Caco-2 (cell line): ENCODE results near the gene SMIM24. TPM values are rescaled to one million over a fixed set of nuclear protein-coding genes. Genes with fewer than 3 reads are reported as not detected.
"Not testable (repeated sequence)": the region's sequence is repeated elsewhere in the genome, so short reads cannot be mapped to it uniquely, and the experiment has no call there.

Experiments used
- BruUV-seq: library from RNA; stranded (reverse); fragments of 400-500 nt; replicated peaks from 2 replicates; lab custom pipeline; 2021; lab: Mats Ljungman, UMichigan
- CTCF ChIA-PET: fragments of 300-600 bp; sonication (Branson Sonifier 250); formaldehyde crosslinking; loops from one replicate; lab custom pipeline; 2022; ENCODE audit warnings: antibody characterized with exemption; lab: Charles Lee
- POLR2A ChIA-PET: fragments of 300-600 bp; sonication (Branson Sonifier 250); formaldehyde crosslinking; loops from one replicate; lab custom pipeline; 2022; ENCODE audit warnings: antibody characterized with exemption; lab: Charles Lee
- DNase-seq, 2 experiments: peaks; one replicate each; pipeline versions ENCODE4 v3.0.0 to v3.0.0-alpha.2; 2020 to 2022
- H3K27me3 ChIP-seq: replicated peaks from 2 replicates; pipeline ENCODE4 v1.6.0; 2011; ENCODE audit warnings: low read length; ENCODE audit not compliant: control insufficient read depth, insufficient read depth
- H3K36me3 ChIP-seq: 2 replicates; pipeline ENCODE4 v1.5.1; 2011; ENCODE audit warnings: low read length; ENCODE audit not compliant: control insufficient read depth, insufficient read depth
- H3K4me1 ChIP-seq: fragments of 250-450 bp; sonication (Bioruptor Pico); 2 replicates; pipeline ENCODE4 v1.5.1; 2020; ENCODE audit warnings: mild to moderate bottlenecking
- H3K4me3 ChIP-seq: 2 replicates; pipeline ENCODE4 v1.5.1; 2011; ENCODE audit warnings: low read depth, mild to moderate bottlenecking, control low read depth, low read length
- H3K9me3 ChIP-seq: fragments of 250-450 bp; sonication (Bioruptor Pico); 2 replicates; pipeline ENCODE4 v1.5.1; 2020; ENCODE audit warnings: mild to moderate bottlenecking, moderate library complexity
- H3K27ac Mint-ChIP-seq: one replicate; pipeline ENCODE4 v1.8.0; 2022; ENCODE audit warnings: mixed read lengths; ENCODE audit not compliant: unreplicated experiment
- H3K27me3 Mint-ChIP-seq: one replicate; pipeline ENCODE4 v1.8.0; 2022; ENCODE audit warnings: mixed read lengths; ENCODE audit not compliant: insufficient read depth, unreplicated experiment
- H3K36me3 Mint-ChIP-seq: one replicate; pipeline ENCODE4 v1.8.0; 2022; ENCODE audit warnings: mild to moderate bottlenecking, mixed read lengths; ENCODE audit not compliant: insufficient read depth, unreplicated experiment
- H3K4me1 Mint-ChIP-seq: one replicate; pipeline ENCODE4 v1.8.0; 2022; ENCODE audit warnings: low read depth, mixed read lengths; ENCODE audit not compliant: unreplicated experiment
- H3K4me3 Mint-ChIP-seq: one replicate; pipeline ENCODE4 v1.8.0; 2022; ENCODE audit warnings: mild to moderate bottlenecking, moderate library complexity, mixed read lengths; ENCODE audit not compliant: unreplicated experiment
- H3K9me3 Mint-ChIP-seq: one replicate; pipeline ENCODE4 v1.8.0; 2022; ENCODE audit warnings: mixed read lengths; ENCODE audit not compliant: unreplicated experiment
- CTCF ChIP-seq, 2 experiments: fragments of 200-600 bp in 1 of 2; IDR thresholded peaks; 1 replicate in 1 of 2; 2 replicates in 1 of 2; pipeline versions ENCODE4 v1.5.1 to v1.8.0; 2011 to 2022; ENCODE audit warnings: antibody characterized with exemption in 1 of 2, control low read depth in 1 of 2, inconsistent platforms in 1 of 2, low read depth in 1 of 2, low read length in 1 of 2, mild to moderate bottlenecking in 1 of 2, moderate library complexity in 1 of 2; ENCODE audit not compliant: insufficient read depth in 1 of 2, severe bottlenecking in 1 of 2, unreplicated experiment in 1 of 2
- intact Hi-C: fragments of 100-400 bp; cut with micrococcal nuclease; formaldehyde crosslinking; loops from one replicate; pipeline ENCODE4 v1.10.0; 2022; ENCODE audit not compliant: unreplicated experiment
- total RNA-seq: library from RNA; stranded (reverse); gene quantifications from 2 replicates; pipeline ENCODE4 v1.2.3, GENCODE V29; 2022

The SMIM24 gene
- total RNA-seq, 1 experiment from 2014 or later: 1.7 TPM

DNA sequence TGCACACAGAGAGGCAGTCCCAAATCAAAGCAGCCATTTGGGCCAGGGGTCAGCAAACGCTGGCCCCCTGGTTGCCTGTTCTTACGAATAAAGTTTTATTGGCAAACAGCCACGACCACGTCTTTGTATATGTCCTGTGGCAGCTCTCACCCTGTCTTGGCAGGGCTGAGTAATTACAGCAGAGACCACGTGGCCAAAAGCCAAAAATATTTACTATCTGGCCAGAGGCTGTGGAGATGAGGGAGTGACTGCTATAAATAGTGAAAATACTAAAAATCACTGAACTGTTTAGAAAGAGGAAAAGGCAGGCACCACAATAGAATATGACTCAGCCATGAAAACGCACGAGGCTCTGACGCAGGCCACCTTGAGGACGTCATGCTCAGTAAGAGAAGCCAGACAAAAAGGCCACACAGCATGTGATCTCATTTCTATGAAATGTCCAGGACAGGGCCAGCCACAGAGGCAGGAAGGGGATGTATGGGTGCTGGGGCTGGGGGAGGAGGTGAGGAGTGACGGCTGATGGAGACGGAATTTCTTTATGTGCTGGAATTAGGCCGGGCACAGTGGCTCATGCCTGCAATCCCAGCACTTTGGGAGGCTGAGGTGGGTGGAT is 29.4 kb downstream of the SMIM24 start:
- no peak overlapping the region for H3K27ac Mint-ChIP-seq

GRCh38 chr19:3448616-3449334 is 31.6 kb downstream of the SMIM24 start:
- CTCF ChIA-PET: interaction anchor here (0.6 kb wide), 1 partner anchor 96 kb away, joined by 3 read pairs; no protein-coding TSS in a partner anchor
- H3K9me3 Mint-ChIP-seq: no peaks in the 10 kb centered on the region

More for the DNA sequence above, 29.4 kb downstream of the SMIM24 start:
- Histone ChIP-seq H3K4me1 (no peaks in the 10 kb centered on the region), H3K4me3 (no peak overlapping the region), H3K9me3 (no peaks in the 10 kb centered on the region), H3K36me3 (no peaks in the 10 kb centered on the region), H3K27me3 (no peaks in the 10 kb centered on the region)
- Mint-ChIP-seq H3K4me1 (no peaks in the 10 kb centered on the region), H3K9me3 (no peaks in the 10 kb centered on the region), H3K27me3 (no peaks in the 10 kb centered on the region), H3K4me3 (no peak overlapping the region), H3K36me3 (peaks cover 6% of the 10 kb centered on the region)
- no peak for DNase-seq
- no TSS peak for BruUV-seq
- intact Hi-C loops: no loop called here
- no peak for TF ChIP-seq CTCF (IDR thresholded peaks at IDR 0.05; ENCODE audit: insufficient read depth in 1 of 2, low read depth in 1 of 2, low read length in 1 of 2, severe bottlenecking in 1 of 2, unreplicated experiment in 1 of 2)
- POLR2A ChIA-PET: interaction anchor here (0.7 kb wide), 1 partner anchor 98 kb away, joined by 3 read pairs; no protein-coding TSS in a partner anchor
- CTCF ChIA-PET: interaction anchor here (0.9 kb wide), 1 partner anchor 9 kb away, joined by 3 read pairs; no protein-coding TSS in a partner anchor

DNA sequence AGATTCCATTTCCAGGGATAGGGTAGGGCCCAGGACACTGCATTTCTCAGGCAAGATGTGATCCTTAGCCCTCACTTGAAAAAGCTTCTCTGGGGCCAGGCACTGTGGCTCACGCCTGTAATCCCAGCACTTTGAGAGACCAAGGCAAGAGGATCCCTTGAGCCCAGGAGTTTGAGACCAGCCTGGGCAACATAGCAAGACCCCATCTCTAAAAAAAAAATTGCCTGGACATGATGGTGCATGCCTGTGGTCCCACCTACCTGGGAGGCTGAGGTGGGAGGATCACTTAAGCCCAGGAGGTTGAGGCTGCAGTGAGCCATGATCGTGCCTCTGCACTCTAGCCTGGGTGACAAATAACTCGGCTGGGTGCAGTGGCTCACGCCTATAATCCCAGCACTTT is 33.7 kb downstream of the SMIM24 start:
- H3K4me3 Mint-ChIP-seq, DNase-seq, H3K9me3 Mint-ChIP-seq, H3K9me3 ChIP-seq, H3K4me1 Mint-ChIP-seq, H3K36me3 Mint-ChIP-seq, H3K27me3 Mint-ChIP-seq, BruUV-seq, H3K36me3 ChIP-seq, intact Hi-C loops, CTCF ChIA-PET, H3K4me1 ChIP-seq, H3K27me3 ChIP-seq, POLR2A ChIA-PET, H3K4me3 ChIP-seq, H3K27ac Mint-ChIP-seq: not testable (repeated sequence)

More at GRCh38 chr19:3448616-3449334, 31.6 kb downstream of the SMIM24 start:
- peaks cover 6% of the 10 kb centered on the region for H3K36me3 Mint-ChIP-seq
- no peak overlapping the region for H3K4me3 ChIP-seq
- no peaks in the 10 kb centered on the region for H3K9me3 ChIP-seq
- POLR2A ChIA-PET: no interaction called here
- H3K4me3 Mint-ChIP-seq: no peak overlapping the region
- H3K36me3 ChIP-seq: no peaks in the 10 kb centered on the region
- no peak for DNase-seq
- no TSS peak for BruUV-seq
- no peak for TF ChIP-seq CTCF (IDR thresholded peaks at IDR 0.05; ENCODE audit: insufficient read depth in 1 of 2, low read depth in 1 of 2, low read length in 1 of 2, severe bottlenecking in 1 of 2, unreplicated experiment in 1 of 2)
- H3K27ac Mint-ChIP-seq: no peak overlapping the region
- intact Hi-C loops: no loop called here
- peaks cover 5% of the 10 kb centered on the region for H3K4me1 Mint-ChIP-seq
- no peaks in the 10 kb centered on the region for H3K27me3 Mint-ChIP-seq
- no peaks in the 10 kb centered on the region for H3K4me1 ChIP-seq
- H3K27me3 ChIP-seq: no peaks in the 10 kb centered on the region
